Ishikawa (cell line): ENCODE measurements around the gene SMIM31.

Experiments
- CEBPB ChIP-seq: IDR thresholded peaks from 2 replicates; pipeline ENCODE4 v1.6.1; 2012
- CREB1 ChIP-seq: IDR thresholded peaks from 2 replicates; pipeline ENCODE4 v1.6.1; 2012; ENCODE audit warnings: low read depth
- EGR1 ChIP-seq: IDR thresholded peaks from 2 replicates; pipeline ENCODE4 v1.6.1; 2012
- EP300 ChIP-seq: IDR thresholded peaks from 2 replicates; pipeline ENCODE4 v1.6.1; 2012; ENCODE audit warnings: borderline replicate concordance
- FOXM1 ChIP-seq: IDR thresholded peaks from 2 replicates; pipeline ENCODE4 v1.6.1; 2012; ENCODE audit warnings: low read depth, borderline replicate concordance
- NFIC ChIP-seq: IDR thresholded peaks from 2 replicates; pipeline ENCODE4 v1.6.1; 2012
- RAD21 ChIP-seq: IDR thresholded peaks from 2 replicates; pipeline ENCODE4 v1.6.1; 2012; ENCODE audit warnings: low read depth
- TAF1 ChIP-seq: IDR thresholded peaks from 2 replicates; pipeline ENCODE4 v1.6.1; 2012; ENCODE audit warnings: low read depth, mild to moderate bottlenecking
- TCF12 ChIP-seq: IDR thresholded peaks from 2 replicates; pipeline ENCODE4 v1.6.1; 2012; ENCODE audit warnings: low read depth
- TEAD4 ChIP-seq: IDR thresholded peaks from 2 replicates; pipeline ENCODE4 v1.6.1; 2012
- YY1 ChIP-seq: IDR thresholded peaks from 2 replicates; pipeline ENCODE4 v1.6.1; 2012; ENCODE audit warnings: low read depth
- ZBTB7A ChIP-seq: IDR thresholded peaks from 2 replicates; pipeline ENCODE4 v1.6.1; 2012; ENCODE audit warnings: low read depth
- TF ChIP-seq, protein P1 (sequence below): IDR thresholded peaks from 2 replicates; pipeline ENCODE4 v1.6.1; 2012; ENCODE audit warnings: low read depth, mild to moderate bottlenecking
- TF ChIP-seq, protein P2 (sequence below): IDR thresholded peaks from 2 replicates; pipeline ENCODE4 v1.6.1; 2012
- TF ChIP-seq, protein P3 (sequence below): IDR thresholded peaks from 2 replicates; pipeline ENCODE4 v1.6.1; 2012

Gene SMIM31

DNA sequence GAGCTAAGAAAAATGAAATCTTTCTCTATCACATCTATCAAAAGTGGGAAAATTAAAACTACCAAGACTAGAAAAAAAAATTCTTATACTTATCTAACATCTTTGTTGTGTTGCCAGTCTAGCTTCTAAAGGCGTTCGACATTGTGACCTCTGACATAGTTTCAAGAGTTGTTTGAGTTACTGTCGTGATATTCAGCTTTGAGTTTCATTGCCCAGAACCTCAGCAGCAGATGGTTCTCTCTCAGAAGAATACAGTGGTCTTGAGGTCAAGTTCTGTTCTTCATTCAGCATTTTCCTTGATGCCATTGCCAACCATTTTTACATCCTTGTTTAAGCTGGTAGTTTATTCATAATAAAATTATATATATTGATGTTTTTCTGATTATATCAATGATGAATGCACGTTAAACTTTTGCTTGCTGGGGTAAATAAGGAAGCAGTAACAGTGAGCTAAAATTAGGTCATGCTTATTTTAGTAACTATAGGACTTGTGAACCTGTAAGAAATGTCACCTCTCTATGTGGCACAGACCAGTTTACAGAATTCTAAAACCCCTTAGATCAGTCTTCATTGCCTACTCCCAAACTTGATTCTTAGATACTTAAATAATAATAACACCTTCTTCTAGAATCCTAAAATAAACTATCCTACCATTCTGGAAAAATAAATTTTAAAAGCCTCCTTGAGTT, 23.1 kb upstream of the SMIM31 start:
- TF ChIP-seq RAD21, result no peak
- TF ChIP-seq EP300, result no peak
- no peak for TF ChIP-seq YY1
- TF ChIP-seq, protein P1, sequence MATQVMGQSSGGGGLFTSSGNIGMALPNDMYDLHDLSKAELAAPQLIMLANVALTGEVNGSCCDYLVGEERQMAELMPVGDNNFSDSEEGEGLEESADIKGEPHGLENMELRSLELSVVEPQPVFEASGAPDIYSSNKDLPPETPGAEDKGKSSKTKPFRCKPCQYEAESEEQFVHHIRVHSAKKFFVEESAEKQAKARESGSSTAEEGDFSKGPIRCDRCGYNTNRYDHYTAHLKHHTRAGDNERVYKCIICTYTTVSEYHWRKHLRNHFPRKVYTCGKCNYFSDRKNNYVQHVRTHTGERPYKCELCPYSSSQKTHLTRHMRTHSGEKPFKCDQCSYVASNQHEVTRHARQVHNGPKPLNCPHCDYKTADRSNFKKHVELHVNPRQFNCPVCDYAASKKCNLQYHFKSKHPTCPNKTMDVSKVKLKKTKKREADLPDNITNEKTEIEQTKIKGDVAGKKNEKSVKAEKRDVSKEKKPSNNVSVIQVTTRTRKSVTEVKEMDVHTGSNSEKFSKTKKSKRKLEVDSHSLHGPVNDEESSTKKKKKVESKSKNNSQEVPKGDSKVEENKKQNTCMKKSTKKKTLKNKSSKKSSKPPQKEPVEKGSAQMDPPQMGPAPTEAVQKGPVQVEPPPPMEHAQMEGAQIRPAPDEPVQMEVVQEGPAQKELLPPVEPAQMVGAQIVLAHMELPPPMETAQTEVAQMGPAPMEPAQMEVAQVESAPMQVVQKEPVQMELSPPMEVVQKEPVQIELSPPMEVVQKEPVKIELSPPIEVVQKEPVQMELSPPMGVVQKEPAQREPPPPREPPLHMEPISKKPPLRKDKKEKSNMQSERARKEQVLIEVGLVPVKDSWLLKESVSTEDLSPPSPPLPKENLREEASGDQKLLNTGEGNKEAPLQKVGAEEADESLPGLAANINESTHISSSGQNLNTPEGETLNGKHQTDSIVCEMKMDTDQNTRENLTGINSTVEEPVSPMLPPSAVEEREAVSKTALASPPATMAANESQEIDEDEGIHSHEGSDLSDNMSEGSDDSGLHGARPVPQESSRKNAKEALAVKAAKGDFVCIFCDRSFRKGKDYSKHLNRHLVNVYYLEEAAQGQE, result no peak

DNA sequence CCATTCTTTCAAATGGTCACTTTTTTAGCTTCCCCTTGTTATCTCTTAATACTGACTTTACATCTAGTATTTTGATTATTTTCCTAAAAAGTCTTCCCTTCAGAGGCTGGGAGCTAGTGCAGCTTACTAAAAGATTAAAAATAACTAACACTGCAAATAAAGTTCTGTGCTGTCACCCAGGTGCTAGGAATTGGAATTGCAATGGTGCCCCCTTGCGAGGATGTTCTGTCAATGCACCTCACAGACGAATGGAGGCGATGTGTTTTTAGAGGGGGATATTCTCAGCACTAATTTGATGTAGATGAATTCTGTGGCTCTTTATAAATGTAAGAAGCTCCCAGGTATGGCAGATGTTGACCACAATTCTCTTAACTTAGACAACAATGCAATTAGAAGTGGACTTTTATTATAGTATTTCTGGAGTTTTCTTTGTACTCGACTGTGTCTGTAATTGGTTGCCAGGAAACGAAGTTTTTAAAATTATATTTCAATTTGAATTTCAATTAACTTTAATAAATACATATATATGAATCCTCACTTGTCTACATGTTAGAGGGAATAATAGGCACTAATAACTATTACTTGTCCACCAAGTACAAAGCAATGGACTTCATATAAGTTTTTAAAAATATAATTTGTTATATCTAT, 22.0 kb upstream of the SMIM31 start:
- 0 out of 2 replicates have a peak, but pooled peaks have one; percentile 20 for TF ChIP-seq FOXM1
- TF ChIP-seq RAD21, result peak; percentile 92
- TF ChIP-seq YY1, result no peak

DNA sequence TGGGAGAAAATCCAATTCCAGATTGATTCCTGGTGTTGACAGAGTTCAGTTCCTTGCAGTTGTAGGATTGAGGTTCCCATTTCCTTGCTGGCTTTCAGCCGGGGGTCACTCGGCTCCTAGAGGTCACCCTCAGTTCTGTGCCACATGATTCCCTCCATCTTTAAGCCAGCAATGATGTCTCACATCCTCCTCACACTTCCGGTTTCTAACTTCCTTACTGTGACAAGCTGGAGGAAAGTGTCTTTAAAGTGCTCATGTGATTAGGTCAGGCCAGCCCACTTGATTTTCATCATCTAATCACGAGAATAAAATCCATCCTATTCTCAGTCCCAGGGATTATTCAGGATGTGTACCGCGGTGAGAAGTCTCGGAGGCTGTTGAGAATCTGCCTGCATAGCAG, 19.4 kb upstream of the SMIM31 start:
- TF ChIP-seq TCF12 (no peak), EGR1 (no peak), TEAD4 (no peak), FOXM1 (no peak), NFIC (no peak), EP300 (no peak), CEBPB (no peak), YY1 (no peak), ZBTB7A (no peak), TAF1 (no peak), RAD21 (no peak), CREB1 (no peak)
- TF ChIP-seq, protein P2, sequence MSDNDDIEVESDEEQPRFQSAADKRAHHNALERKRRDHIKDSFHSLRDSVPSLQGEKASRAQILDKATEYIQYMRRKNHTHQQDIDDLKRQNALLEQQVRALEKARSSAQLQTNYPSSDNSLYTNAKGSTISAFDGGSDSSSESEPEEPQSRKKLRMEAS, result no peak
- TF ChIP-seq, protein P1, result no peak
- TF ChIP-seq, protein P3, sequence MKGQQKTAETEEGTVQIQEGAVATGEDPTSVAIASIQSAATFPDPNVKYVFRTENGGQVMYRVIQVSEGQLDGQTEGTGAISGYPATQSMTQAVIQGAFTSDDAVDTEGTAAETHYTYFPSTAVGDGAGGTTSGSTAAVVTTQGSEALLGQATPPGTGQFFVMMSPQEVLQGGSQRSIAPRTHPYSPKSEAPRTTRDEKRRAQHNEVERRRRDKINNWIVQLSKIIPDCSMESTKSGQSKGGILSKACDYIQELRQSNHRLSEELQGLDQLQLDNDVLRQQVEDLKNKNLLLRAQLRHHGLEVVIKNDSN, result no peak

DNA sequence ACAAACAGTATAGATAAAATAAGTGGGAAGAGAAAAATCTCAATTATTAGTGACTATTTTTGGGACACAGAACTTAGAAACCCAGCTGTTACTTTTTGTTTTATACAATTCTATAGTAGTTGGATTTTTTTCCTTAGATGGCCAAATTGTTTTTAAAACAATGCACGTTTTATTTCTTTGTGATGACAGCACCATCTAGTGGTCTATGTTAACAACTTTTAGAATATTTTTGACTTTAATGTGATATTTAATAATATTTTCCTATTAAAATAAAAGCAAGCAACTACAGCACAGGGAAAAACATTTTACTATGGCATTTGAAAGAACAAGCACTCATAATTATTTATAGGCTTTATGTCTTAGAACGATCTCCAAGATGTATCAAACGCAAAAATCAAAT, 5.6 kb upstream of the SMIM31 start:
- TF ChIP-seq RAD21 (peak; percentile 55), FOXM1 (no peak), CREB1 (no peak), TCF12 (no peak), EP300 (no peak), EGR1 (no peak)

DNA sequence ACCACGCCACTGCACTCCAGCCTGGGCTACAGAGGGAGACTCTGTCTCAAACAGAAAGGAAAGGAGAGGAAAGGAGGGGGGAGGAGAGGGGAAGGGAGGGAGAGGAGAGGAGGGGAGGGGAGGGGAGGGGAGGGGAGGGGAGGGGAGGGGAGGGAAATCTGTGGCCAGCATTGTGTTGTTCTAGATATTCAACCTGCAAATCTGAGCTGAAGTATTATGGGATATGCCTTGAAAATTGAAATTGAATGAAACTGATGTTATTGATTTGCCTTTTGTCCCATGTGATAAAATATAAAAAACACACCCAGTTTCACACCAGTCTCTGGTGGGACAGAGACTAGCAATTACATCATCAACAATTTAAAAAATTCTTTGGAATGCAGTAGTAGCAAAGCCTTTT, 1.5 kb downstream of the SMIM31 start:
- TF ChIP-seq, protein P2, result no peak
- TF ChIP-seq TEAD4 (no peak), NFIC (no peak), TAF1 (no peak), CEBPB (no peak), TCF12 (no peak), CREB1 (no peak)
- TF ChIP-seq, protein P1, result no peak
